ENCODE results near the gene FBXO41.

Gene FBXO41

DNA sequence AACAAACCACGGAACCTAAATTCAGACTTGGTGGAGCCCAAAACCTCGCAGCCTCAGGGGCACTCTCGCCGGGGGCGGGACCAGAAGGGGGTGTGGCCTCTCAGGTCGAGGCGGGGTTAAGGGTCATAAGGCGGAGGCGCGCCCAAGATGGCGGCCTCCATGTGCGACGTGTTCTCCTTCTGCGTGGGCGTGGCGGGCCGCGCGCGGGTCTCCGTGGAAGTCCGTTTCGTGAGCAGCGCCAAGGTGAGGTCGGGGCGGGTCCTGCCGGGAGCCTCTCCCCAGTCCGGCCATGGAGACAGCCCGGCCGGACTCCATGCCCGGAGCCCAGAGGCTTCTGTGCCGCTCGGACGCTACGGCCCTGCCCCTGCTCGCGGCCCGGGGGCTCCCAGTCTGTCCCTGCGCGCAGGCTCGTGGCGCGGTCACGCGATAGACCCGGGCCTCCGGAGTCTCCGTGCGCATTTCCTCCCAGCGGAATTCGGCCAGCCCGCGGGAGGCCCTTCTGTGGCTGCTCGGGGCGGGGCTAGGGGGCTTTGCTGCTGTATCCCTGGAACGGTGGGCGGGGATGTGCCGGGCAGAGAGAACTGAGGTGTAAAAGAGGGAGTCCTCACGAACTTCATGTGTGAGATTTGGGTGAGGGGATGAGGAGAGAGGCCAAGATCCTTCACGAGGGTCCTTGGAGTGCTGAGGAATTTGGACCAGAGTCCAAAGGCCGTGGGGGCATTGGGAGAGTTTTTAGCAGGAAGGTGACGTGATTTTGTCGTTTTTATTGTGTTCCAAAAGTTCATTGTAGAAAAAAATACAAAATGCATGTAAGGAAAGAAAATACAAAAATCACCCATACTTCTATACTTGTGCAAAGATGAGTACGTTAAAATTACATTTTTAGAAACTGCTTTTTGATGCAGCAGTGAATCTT lies 69.9 kb downstream of the FBXO41 start, which contains the start of gene SMYD5:
Gene SMYD5, plus strand, starts transcription at position 126 of the 916 bp plus-strand sequence. Its CDS starts 22 bp downstream, at position 148.
- peak within 1 kb of the TSS; percentile 87 to 94 (median 89) for H3K4me3 Mint-ChIP-seq
- H3K27ac Mint-ChIP-seq = peak within 1 kb of the TSS; percentile 80 to 97 (median 90)
- H3K4me1 Mint-ChIP-seq = peaks cover 20% of the 10 kb centered on the region
- H3K36me3 Mint-ChIP-seq (ENCODE audit: low read depth) = no peaks in the 10 kb centered on the region
- H3K9me3 Mint-ChIP-seq = no peaks in the 10 kb centered on the region
- TF ChIP-seq, protein P1, sequence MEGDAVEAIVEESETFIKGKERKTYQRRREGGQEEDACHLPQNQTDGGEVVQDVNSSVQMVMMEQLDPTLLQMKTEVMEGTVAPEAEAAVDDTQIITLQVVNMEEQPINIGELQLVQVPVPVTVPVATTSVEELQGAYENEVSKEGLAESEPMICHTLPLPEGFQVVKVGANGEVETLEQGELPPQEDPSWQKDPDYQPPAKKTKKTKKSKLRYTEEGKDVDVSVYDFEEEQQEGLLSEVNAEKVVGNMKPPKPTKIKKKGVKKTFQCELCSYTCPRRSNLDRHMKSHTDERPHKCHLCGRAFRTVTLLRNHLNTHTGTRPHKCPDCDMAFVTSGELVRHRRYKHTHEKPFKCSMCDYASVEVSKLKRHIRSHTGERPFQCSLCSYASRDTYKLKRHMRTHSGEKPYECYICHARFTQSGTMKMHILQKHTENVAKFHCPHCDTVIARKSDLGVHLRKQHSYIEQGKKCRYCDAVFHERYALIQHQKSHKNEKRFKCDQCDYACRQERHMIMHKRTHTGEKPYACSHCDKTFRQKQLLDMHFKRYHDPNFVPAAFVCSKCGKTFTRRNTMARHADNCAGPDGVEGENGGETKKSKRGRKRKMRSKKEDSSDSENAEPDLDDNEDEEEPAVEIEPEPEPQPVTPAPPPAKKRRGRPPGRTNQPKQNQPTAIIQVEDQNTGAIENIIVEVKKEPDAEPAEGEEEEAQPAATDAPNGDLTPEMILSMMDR (IDR thresholded peaks at IDR 0.05; ENCODE audit: unreplicated experiment in 3 of 3) = no peak
- H3K27me3 Mint-ChIP-seq (ENCODE audit: low read depth) = peaks cover 5% of the 10 kb centered on the region

DNA sequence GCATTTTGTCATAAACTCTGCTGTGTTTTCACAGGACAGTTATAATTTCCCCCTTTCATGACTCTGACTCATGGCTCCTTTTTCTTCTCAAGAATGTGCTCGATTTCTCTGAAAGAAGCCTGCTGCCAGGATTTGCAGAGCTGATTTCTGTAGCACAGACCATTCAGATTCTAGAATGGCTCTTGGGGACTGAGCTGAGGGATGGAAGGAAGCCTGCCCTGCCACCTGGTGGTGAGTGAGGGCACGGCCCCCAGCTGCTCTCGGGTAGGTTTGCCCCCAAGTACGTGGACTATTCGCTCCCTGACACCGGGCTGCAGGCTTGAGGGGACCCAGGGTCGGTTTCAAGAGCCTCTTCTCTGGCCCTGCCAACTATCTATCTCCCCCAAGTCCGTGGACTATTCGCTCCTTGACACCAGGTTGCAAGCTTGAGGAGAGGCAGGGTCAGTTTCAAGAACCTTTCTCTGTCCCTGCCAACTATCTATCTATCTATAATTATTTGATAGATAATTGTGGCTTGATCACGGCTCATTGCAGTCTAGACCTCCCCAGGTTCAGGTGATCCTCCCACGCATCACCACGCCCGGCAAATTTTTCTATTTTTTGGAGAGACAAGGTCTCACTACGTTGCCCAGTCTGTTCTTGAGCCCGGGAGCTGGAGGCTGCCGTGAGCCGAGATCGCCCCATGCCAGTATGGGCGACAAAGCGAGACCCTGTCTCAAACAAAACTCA lies 71.7 kb downstream of the FBXO41 start:
- Mint-ChIP-seq H3K27me3 (ENCODE audit: low read depth) (peaks cover 14% of the 10 kb centered on the region), H3K9me3 (no peaks in the 10 kb centered on the region), H3K36me3 (ENCODE audit: low read depth) (no peaks in the 10 kb centered on the region), H3K27ac (peak overlapping the region in 1 of 3 experiments; percentile 68), H3K4me3 (peak overlapping the region; percentile 56 to 89 (median 66)), H3K4me1 (peaks cover 20% of the 10 kb centered on the region)
- TF ChIP-seq, protein P1 (IDR thresholded peaks at IDR 0.05; ENCODE audit: unreplicated experiment in 3 of 3) = peak; percentile 86 to 90 (median 88)

DNA sequence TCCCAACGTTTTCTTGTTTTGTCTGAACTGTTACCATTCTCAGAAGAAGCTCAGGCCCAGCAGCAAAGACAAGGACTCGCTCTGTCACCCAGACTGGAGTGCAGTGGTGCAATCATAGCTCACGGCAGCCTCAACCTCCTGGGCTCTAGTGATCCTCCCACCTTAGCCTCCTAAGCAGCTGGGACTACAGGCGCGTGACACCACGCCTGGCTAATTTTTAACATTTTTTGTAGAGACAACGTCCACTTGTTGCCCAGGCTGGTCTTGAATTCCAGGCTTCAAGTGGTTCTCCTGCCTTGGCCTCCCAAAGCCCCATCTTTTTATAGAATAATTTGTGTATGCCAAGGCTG lies 72.2 kb downstream of the FBXO41 start:
- Mint-ChIP-seq H3K9me3 (no peaks in the 10 kb centered on the region), H3K27ac (peak overlapping the region in 1 of 3 experiments; percentile 68), H3K36me3 (ENCODE audit: low read depth) (no peaks in the 10 kb centered on the region), H3K4me1 (peaks cover 20% of the 10 kb centered on the region), H3K4me3 (no peak overlapping the region), H3K27me3 (ENCODE audit: low read depth) (peaks cover 20% of the 10 kb centered on the region)
- TF ChIP-seq, protein P1 (IDR thresholded peaks at IDR 0.05; ENCODE audit: unreplicated experiment in 3 of 3) = no peak

DNA sequence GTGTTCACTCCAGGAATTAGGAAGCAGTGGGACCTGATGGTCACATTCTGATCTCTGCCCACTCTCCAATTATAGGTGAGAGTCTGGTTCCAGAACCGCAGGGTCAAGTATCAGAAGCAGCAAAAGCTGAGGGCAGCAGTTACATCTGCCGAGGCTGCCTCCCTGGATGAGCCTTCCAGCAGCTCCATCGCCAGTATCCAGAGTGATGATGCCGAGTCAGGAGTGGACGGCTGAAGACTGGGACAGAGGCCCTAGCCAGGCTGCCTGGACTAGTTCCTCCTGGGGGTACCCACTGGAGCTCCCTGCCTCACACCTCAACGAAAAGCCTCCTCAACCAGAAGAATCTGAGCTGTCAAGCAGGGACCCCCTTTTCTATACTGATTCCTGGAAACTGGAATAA lies 73.6 kb downstream of the FBXO41 start:
- TF ChIP-seq, protein P1 (IDR thresholded peaks at IDR 0.05; ENCODE audit: unreplicated experiment in 3 of 3) = no peak
- H3K27ac Mint-ChIP-seq = no peak overlapping the region
- no peaks in the 10 kb centered on the region for H3K9me3 Mint-ChIP-seq
- peaks cover 31% of the 10 kb centered on the region for H3K27me3 Mint-ChIP-seq (ENCODE audit: low read depth)
- no peak overlapping the region for H3K4me3 Mint-ChIP-seq
- H3K4me1 Mint-ChIP-seq = peaks cover 19% of the 10 kb centered on the region
- H3K36me3 Mint-ChIP-seq (ENCODE audit: low read depth) = no peaks in the 10 kb centered on the region

DNA sequence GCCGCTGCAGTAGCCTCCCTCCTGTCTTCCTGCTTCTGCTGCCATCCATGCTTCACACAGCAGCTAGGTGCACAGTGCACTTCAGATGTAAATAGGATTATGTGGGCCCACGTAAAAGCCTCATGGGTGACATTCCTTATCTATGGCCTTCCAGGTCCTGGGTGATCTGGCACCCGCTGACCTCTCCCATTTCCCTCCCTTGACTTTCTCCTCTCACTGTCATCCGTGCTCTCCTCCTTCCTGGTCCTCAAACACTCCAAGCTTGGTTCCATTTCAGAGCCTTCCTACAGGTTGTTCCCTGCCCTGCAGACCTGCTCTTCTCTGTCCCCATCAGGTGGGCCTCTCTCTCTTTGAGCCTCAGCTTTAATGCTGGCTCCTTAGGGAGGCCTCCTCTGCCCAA lies 74.3 kb downstream of the FBXO41 start:
- Mint-ChIP-seq H3K27me3 (ENCODE audit: low read depth) (peaks cover 38% of the 10 kb centered on the region), H3K27ac (no peak overlapping the region)

More for the DNA sequence above, 74.3 kb downstream of the FBXO41 start:
- no peaks in the 10 kb centered on the region for H3K36me3 Mint-ChIP-seq (ENCODE audit: low read depth)
- H3K9me3 Mint-ChIP-seq = no peaks in the 10 kb centered on the region
- no peak overlapping the region for H3K4me3 Mint-ChIP-seq
- TF ChIP-seq, protein P1 (IDR thresholded peaks at IDR 0.05; ENCODE audit: unreplicated experiment in 3 of 3) = no peak
- H3K4me1 Mint-ChIP-seq = peaks cover 12% of the 10 kb centered on the region
